ENCODE results near the gene AHCY. TPM values are rescaled to one million over a fixed set of nuclear protein-coding genes. Genes with fewer than 3 reads are reported as not detected.
"Not testable (repeated sequence)": the region's sequence is repeated elsewhere in the genome, so short reads cannot be mapped to it uniquely, and the experiment has no call there.

Gene AHCY
- total RNA-seq, 1 experiment from 2014 or later = 273 TPM

DNA sequence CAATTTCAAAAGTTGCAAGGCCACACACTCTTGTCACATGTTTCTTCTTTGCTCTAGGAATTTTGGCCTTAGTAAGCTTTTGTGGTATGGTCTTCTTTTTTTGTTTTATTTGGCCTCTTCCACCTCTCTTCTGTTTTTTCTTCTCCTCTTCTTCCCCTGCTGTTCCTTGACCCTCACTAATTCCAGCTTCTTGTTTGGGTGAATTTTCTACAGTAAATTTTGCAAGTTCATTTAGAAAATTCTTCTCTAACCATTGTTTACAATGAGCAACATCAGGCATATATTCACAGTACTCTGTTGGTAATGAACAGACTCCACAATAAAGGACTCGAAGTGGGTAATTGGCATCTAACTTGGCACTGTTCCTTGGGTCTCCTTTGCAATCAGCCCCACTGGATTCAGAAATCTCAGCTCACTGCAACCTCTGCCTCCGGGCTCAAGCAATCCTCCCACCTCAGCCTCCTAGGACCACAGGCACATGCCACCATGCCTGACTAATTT, 57.0 kb downstream of the AHCY start:
- no TSS peak for BruUV-seq (replicated peaks)
- intact Hi-C loops (cut with micrococcal nuclease; ENCODE audit: unreplicated experiment) = no loop called here
- no peaks in the 10 kb centered on the region for H3K79me2 ChIP-seq (ENCODE audit: low read depth)
- H2AFZ ChIP-seq = no peak overlapping the region
- no peaks in the 10 kb centered on the region for H3K27me3 ChIP-seq (ENCODE audit: insufficient read depth, low read depth)
- H3K9me2 ChIP-seq (ENCODE audit: insufficient read depth) = no peaks in the 10 kb centered on the region
- no peaks in the 10 kb centered on the region for H3K9me3 ChIP-seq (ENCODE audit: insufficient read depth, low read depth)
- H4K20me1 ChIP-seq (ENCODE audit: insufficient read depth) = no peaks in the 10 kb centered on the region
- CTCF ChIA-PET = no interaction called here
- no peaks in the 10 kb centered on the region for H3K36me3 ChIP-seq (ENCODE audit: low read depth)
- no peak overlapping the region for H3K4me2 ChIP-seq
- no peak overlapping the region for H3K27ac ChIP-seq
- POLR2A ChIA-PET (ENCODE audit: unreplicated experiment) = no interaction called here
- no peak for DNase-seq
- H3F3A ChIP-seq (ENCODE audit: insufficient read depth, low read depth) = no peaks in the 10 kb centered on the region
- no peak overlapping the region for H3K4me3 ChIP-seq
- TF ChIP-seq EZH2 (IDR thresholded peaks at IDR 0.05; ENCODE audit: low read depth) (no peak), CTCF (conservative IDR thresholded peaks at IDR 0.05) (no peak)
- peaks cover 5% of the 10 kb centered on the region; the same call in 1 of the 2 replicates for H3K4me1 ChIP-seq (replicated peaks; ENCODE audit: insufficient read depth)

GRCh38 chr20:34243377-34243776, 59.8 kb downstream of the AHCY start:
- peaks cover 4% of the 10 kb centered on the region; the same call in 1 of the 2 replicates for H3K9me3 ChIP-seq (ENCODE audit: insufficient read depth, low read depth)
- H3F3A ChIP-seq (ENCODE audit: insufficient read depth, low read depth) = no peaks in the 10 kb centered on the region
- no TSS peak for BruUV-seq (replicated peaks)
- H3K9me2 ChIP-seq (ENCODE audit: insufficient read depth) = no peaks in the 10 kb centered on the region
- peaks cover 5% of the 10 kb centered on the region; the same call in 1 of the 2 replicates for H3K4me1 ChIP-seq (replicated peaks; ENCODE audit: insufficient read depth)
- H3K4me3 ChIP-seq = no peak overlapping the region
- ChIA-PET CTCF (no interaction called here), POLR2A (ENCODE audit: unreplicated experiment) (no interaction called here)
- no peaks in the 10 kb centered on the region for H3K79me2 ChIP-seq (ENCODE audit: low read depth)
- H3K27me3 ChIP-seq (ENCODE audit: insufficient read depth, low read depth) = no peaks in the 10 kb centered on the region
- intact Hi-C loops (cut with micrococcal nuclease; ENCODE audit: unreplicated experiment) = no loop called here
- no peaks in the 10 kb centered on the region for H3K36me3 ChIP-seq (ENCODE audit: low read depth)
- H4K20me1 ChIP-seq (ENCODE audit: insufficient read depth) = no peaks in the 10 kb centered on the region
- no peak for DNase-seq
- H3K4me2 ChIP-seq = no peak overlapping the region
- no peak overlapping the region for H2AFZ ChIP-seq
- no peak overlapping the region for H3K27ac ChIP-seq
- no peak for TF ChIP-seq CTCF (conservative IDR thresholded peaks at IDR 0.05)
- no peak for TF ChIP-seq EZH2 (IDR thresholded peaks at IDR 0.05; ENCODE audit: low read depth)

GRCh38 chr20:34242879-34243278, 60.3 kb downstream of the AHCY start:
- peaks cover 9% of the 10 kb centered on the region; the same call in 1 of the 2 replicates for H3K9me3 ChIP-seq (ENCODE audit: insufficient read depth, low read depth)
- H3K36me3 ChIP-seq (ENCODE audit: low read depth) = no peaks in the 10 kb centered on the region
- POLR2A ChIA-PET (ENCODE audit: unreplicated experiment) = no interaction called here
- no peak overlapping the region for H2AFZ ChIP-seq
- no peaks in the 10 kb centered on the region for H3K27me3 ChIP-seq (ENCODE audit: insufficient read depth, low read depth)
- no peak for DNase-seq
- no peak overlapping the region for H3K4me3 ChIP-seq
- no peaks in the 10 kb centered on the region for H3K9me2 ChIP-seq (ENCODE audit: insufficient read depth)
- no TSS peak for BruUV-seq (replicated peaks)
- H3K79me2 ChIP-seq (ENCODE audit: low read depth) = no peaks in the 10 kb centered on the region
- no peaks in the 10 kb centered on the region for H3F3A ChIP-seq (ENCODE audit: insufficient read depth, low read depth)
- H3K4me2 ChIP-seq = no peak overlapping the region
- no peak overlapping the region for H3K27ac ChIP-seq
- CTCF ChIA-PET = no interaction called here
- H3K4me1 ChIP-seq (replicated peaks; ENCODE audit: insufficient read depth) = peaks cover 5% of the 10 kb centered on the region; the same call in 1 of the 2 replicates
- intact Hi-C loops (cut with micrococcal nuclease; ENCODE audit: unreplicated experiment) = no loop called here
- no peak for TF ChIP-seq EZH2 (IDR thresholded peaks at IDR 0.05; ENCODE audit: low read depth)
- TF ChIP-seq CTCF (conservative IDR thresholded peaks at IDR 0.05) = no peak
- no peaks in the 10 kb centered on the region for H4K20me1 ChIP-seq (ENCODE audit: insufficient read depth)

DNA sequence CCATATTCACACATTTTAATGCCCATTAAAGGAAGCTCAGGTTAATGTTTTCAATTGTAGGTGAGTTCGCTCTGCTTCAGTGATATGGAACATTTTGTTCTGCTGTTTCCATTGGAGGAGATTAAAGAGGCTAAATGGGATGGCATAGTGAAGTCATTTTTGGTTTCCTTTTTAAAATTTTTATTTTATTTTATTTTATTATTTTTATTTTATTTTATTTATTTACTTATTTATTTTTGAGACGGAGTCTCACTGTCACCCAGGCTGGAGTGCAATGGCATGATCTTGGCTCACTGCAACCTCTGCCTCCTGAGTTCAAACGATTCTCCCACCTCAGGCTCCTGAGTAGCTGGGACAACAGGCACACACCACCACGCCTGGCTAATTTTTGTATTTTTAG, 61.1 kb downstream of the AHCY start:
- H3F3A ChIP-seq (ENCODE audit: insufficient read depth, low read depth); H2AFZ ChIP-seq; H3K36me3 ChIP-seq (ENCODE audit: low read depth); H3K79me2 ChIP-seq (ENCODE audit: low read depth); CTCF ChIA-PET; DNase-seq; H4K20me1 ChIP-seq (ENCODE audit: insufficient read depth); BruUV-seq (replicated peaks); intact Hi-C loops (cut with micrococcal nuclease; ENCODE audit: unreplicated experiment); H3K4me1 ChIP-seq (replicated peaks; ENCODE audit: insufficient read depth); H3K27me3 ChIP-seq (ENCODE audit: insufficient read depth, low read depth); H3K4me2 ChIP-seq; H3K4me3 ChIP-seq; H3K27ac ChIP-seq; H3K9me2 ChIP-seq (ENCODE audit: insufficient read depth): not testable (repeated sequence)
- POLR2A ChIA-PET (ENCODE audit: unreplicated experiment) = interaction anchor here (0.7 kb wide), 2 partner anchors 17 to 341 kb away, joined by 5 read pairs; no protein-coding TSS in a partner anchor
- peaks cover 15% of the 10 kb centered on the region for H3K9me3 ChIP-seq (ENCODE audit: insufficient read depth, low read depth)
